Smooth muscle cell (in vitro differentiated cells): ENCODE data around the gene CMC4. TPM values are rescaled to one million over a fixed set of nuclear protein-coding genes. Genes with fewer than 3 reads are reported as not detected.

Experiments
- DNase-seq: peaks from one replicate; lab custom pipeline; 2025; ENCODE audit not compliant: unreplicated experiment; lab: John Stamatoyannopoulos, UW
- H2AFZ ChIP-seq: fragments of 200-600 bp; sonication (generic); 2 replicates; pipeline ENCODE4 v1.6.0; 2016; ENCODE audit warnings: antibody characterized with exemption, low read depth, mild to moderate bottlenecking
- H3F3A ChIP-seq: fragments of 200-600 bp; sonication (generic); 2 replicates; pipeline ENCODE4 v1.6.0; 2017; ENCODE audit warnings: antibody characterized with exemption, low read depth
- H3K27ac ChIP-seq: fragments of 200-600 bp; sonication (generic); 2 replicates; pipeline ENCODE4 v1.5.1; 2016; ENCODE audit warnings: low read depth, mild to moderate bottlenecking
- H3K27me3 ChIP-seq: fragments of 200-600 bp; sonication (generic); 2 replicates; pipeline ENCODE4 v1.6.1; 2016; ENCODE audit warnings: low read depth, mild to moderate bottlenecking
- H3K36me3 ChIP-seq: fragments of 200-600 bp; sonication (generic); 2 replicates; pipeline ENCODE4 v1.5.1; 2016; ENCODE audit warnings: low read depth
- H3K4me1 ChIP-seq: fragments of 200-600 bp; sonication (generic); 2 replicates; pipeline ENCODE4 v1.5.1; 2016; ENCODE audit warnings: low read depth
- H3K4me2 ChIP-seq: fragments of 200-600 bp; sonication (generic); 2 replicates; pipeline ENCODE4 v1.6.0; 2016; ENCODE audit warnings: mild to moderate bottlenecking
- H3K4me3 ChIP-seq: fragments of 200-600 bp; sonication (generic); 2 replicates; pipeline ENCODE4 v1.5.1; 2016; ENCODE audit warnings: mild to moderate bottlenecking
- H3K79me2 ChIP-seq: fragments of 200-600 bp; sonication (generic); 2 replicates; pipeline ENCODE4 v1.6.0; 2016; ENCODE audit warnings: low read depth, mild to moderate bottlenecking
- H3K9ac ChIP-seq: fragments of 200-600 bp; sonication (generic); 2 replicates; pipeline ENCODE4 v1.6.0; 2016; ENCODE audit warnings: low read depth
- H3K9me3 ChIP-seq: fragments of 200-600 bp; sonication (generic); replicated peaks from 2 replicates; pipeline ENCODE4 v1.5.1; 2016; ENCODE audit warnings: low read depth
- H4K20me1 ChIP-seq: fragments of 200-600 bp; sonication (generic); 2 replicates; pipeline ENCODE4 v1.6.0; 2016; ENCODE audit warnings: low read depth
- CTCF ChIP-seq: fragments of 200-600 bp; sonication (generic); IDR thresholded peaks from 2 replicates; pipeline ENCODE4 v1.5.1; 2017; ENCODE audit warnings: borderline replicate concordance, mild to moderate bottlenecking, antibody characterized with exemption; ENCODE audit not compliant: insufficient read depth, poor library complexity, severe bottlenecking
- WGBS: methylation state at CpG from one replicate; pipeline ENCODE4 v1.1.7; 2016; ENCODE audit warnings: low lambda C conversion rate; 5-methylcytosine and 5-hydroxymethylcytosine counted together
- polyA plus RNA-seq: library from polyadenylated mRNA; unstranded; fragments of >200 nt; fragmentation: Nextera tagmentation; extraction: Ambion mirVana; gene quantifications from 2 replicates; pipeline ENCODE4 v1.2.1, GENCODE V29; 2016
- total RNA-seq: library from RNA; depleted of rRNA; stranded (reverse); fragments of >200 nt; gene quantifications from 2 replicates; pipeline ENCODE4 v1.2.3, GENCODE V29; 2014

Gene CMC4
- total and polyA plus RNA-seq, 2 experiments from 2014 or later: 21.2 to 24.5 TPM

GRCh38 chrX:155070663-155070974, 317 bp downstream of the CMC4 start:
- no peaks in the 10 kb centered on the region for H4K20me1 ChIP-seq
- no peaks in the 10 kb centered on the region for H3K4me1 ChIP-seq
- H3K9me3 ChIP-seq: no peaks in the 10 kb centered on the region
- WGBS: 37% methylated on average over 16 of the region's 16 CpGs
- peak overlapping the region; percentile 81 for H3K9ac ChIP-seq
- TF ChIP-seq CTCF: no peak
- DNase-seq: no peak
- H3K4me2 ChIP-seq: peak overlapping the region; percentile 86
- peak overlapping the region; percentile 81 for H3K27ac ChIP-seq
- no peaks in the 10 kb centered on the region for H3K27me3 ChIP-seq
- H3K4me3 ChIP-seq: peak overlapping the region; percentile 68
- peaks cover 10% of the 10 kb centered on the region for H3K79me2 ChIP-seq
- no peaks in the 10 kb centered on the region for H3F3A ChIP-seq
- H2AFZ ChIP-seq: peak overlapping the region; percentile 69
- H3K36me3 ChIP-seq: no peaks in the 10 kb centered on the region

- Histone ChIP-seq H4K20me1 (no peaks in the 10 kb centered on the region), H3K27me3 (no peaks in the 10 kb centered on the region), H3K4me1 (no peaks in the 10 kb centered on the region), H3K27ac (no peak overlapping the region), H3K4me3 (peak overlapping the region; percentile 68), H2AFZ (peak overlapping the region; percentile 69), H3K9ac (peak overlapping the region; percentile 81), H3K9me3 (no peaks in the 10 kb centered on the region), H3K4me2 (peak overlapping the region; percentile 86), H3F3A (no peaks in the 10 kb centered on the region), H3K79me2 (peaks cover 10% of the 10 kb centered on the region), H3K36me3 (no peaks in the 10 kb centered on the region)
- WGBS: 42% methylated on average over 12 of the region's 12 CpGs
- no peak for DNase-seq
- TF ChIP-seq CTCF: no peak
These were observed 898 bp downstream of the CMC4 start for GRCh38 chrX:155070038-155070437.

- Histone ChIP-seq H3K9me3 (no peaks in the 10 kb centered on the region), H3K4me3 (peak overlapping the region; percentile 68), H3K4me1 (no peaks in the 10 kb centered on the region), H3K9ac (no peak overlapping the region), H3K36me3 (no peaks in the 10 kb centered on the region), H3K27ac (no peak overlapping the region), H4K20me1 (no peaks in the 10 kb centered on the region), H3K27me3 (no peaks in the 10 kb centered on the region), H3K4me2 (peak overlapping the region; percentile 86), H2AFZ (no peak overlapping the region), H3F3A (no peaks in the 10 kb centered on the region), H3K79me2 (peaks cover 10% of the 10 kb centered on the region)
- TF ChIP-seq CTCF: no peak
- 74% methylated on average over 1 of the region's 1 CpG for WGBS
- DNase-seq: no peak
These were observed 1.5 kb downstream of the CMC4 start for GRCh38 chrX:155069414-155069813.

- H2AFZ ChIP-seq: no peak overlapping the region
These were observed 2.8 kb downstream of the CMC4 start for GRCh38 chrX:155068165-155068564.

More at GRCh38 chrX:155068165-155068564, 2.8 kb downstream of the CMC4 start:
- Histone ChIP-seq H3K9me3 (no peaks in the 10 kb centered on the region), H3K4me1 (no peaks in the 10 kb centered on the region), H3K27me3 (no peaks in the 10 kb centered on the region), H3K9ac (no peak overlapping the region), H3K4me2 (no peak overlapping the region), H3K36me3 (no peaks in the 10 kb centered on the region), H3K4me3 (no peak overlapping the region), H4K20me1 (no peaks in the 10 kb centered on the region), H3F3A (no peaks in the 10 kb centered on the region), H3K27ac (no peak overlapping the region), H3K79me2 (peaks cover 10% of the 10 kb centered on the region)
- TF ChIP-seq CTCF: no peak
- 53% methylated on average over 1 of the region's 1 CpG for WGBS
- no peak for DNase-seq
